Stimulated activated CD8-positive, alpha-beta memory T cell treated with anti-CD3 and anti-CD28 coated beads, Interleukin-12 subunit alpha, Interleukin-12 subunit beta, amount 100 ng/mL, for 24 hours (primary cell): ENCODE results near the gene TNRC6C.
"Not testable (repeated sequence)": the region's sequence is repeated elsewhere in the genome, so short reads cannot be mapped to it uniquely, and the experiment has no call there.

Experiments used
- DNase-seq: peaks from one replicate; pipeline ENCODE4 v3.0.0-alpha.2; 2020; ENCODE audit errors: extremely low read depth

TNRC6C gene

GRCh38 chr17:78082355-78082872, 123.9 kb downstream of the TNRC6C start:
- not testable (repeated sequence) for DNase-seq

DNA sequence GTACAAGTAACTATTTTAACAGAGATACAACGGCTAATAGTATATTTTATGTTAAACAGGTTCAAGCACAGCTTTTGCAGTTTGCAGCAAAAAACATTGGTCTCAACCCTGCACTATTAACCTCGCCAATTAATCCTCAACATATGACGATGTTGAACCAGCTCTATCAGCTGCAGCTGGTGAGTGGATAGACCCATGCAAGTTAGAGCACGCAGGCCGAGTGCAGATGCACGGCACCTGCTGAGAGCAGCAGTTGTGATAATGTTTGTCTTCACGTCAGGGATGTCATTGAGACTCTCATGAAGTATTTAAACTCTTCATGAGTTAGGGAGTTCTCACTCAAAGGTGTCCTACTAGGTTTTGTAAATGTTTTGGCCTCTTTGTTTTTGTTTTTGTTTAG, 124.5 kb downstream of the TNRC6C start:
- DNase-seq, result no peak

DNA sequence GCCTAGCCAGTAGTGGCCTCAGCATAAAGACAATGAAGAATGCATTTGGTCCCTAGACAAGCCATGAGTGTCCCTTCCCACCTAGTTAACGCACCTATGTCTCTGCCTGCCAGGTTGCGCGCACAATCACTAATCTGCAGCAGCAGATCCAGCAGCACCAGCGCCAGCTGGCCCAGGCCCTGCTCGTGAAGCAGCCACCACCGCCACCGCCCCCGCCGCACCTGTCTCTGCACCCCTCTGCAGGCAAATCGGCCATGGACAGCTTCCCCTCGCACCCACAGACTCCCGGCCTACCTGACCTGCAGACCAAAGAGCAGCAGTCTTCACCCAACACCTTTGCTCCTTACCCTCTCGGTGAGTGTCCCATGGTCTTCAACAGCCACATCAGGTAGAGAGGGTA, 128.2 kb downstream of the TNRC6C start:
- no peak for DNase-seq

DNA sequence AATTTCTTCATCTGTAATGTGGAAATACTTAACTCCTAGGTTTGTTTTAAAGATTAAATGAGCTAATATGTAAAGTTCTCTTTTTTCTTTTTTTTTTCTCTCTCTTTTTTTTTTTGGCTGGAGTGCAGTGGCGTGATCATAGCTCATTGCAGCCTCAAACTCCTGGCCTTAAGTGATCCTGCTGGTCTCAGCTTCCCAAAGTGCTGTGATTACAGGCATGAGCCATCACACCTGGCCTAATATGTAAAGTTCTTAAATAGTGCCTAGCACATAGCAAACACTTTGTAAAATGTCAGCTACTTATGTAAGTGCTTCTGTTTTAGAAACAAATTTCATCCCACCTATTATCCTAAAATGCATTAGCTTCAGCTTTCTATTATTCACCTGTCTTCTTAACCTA, 130.0 kb downstream of the TNRC6C start:
- DNase-seq, result no peak

- no peak for DNase-seq
Observed at GRCh38 chr17:78089576-78090281, 131.2 kb downstream of the TNRC6C start.

GRCh38 chr17:78092794-78093324, 134.4 kb downstream of the TNRC6C start:
- no peak for DNase-seq

DNA sequence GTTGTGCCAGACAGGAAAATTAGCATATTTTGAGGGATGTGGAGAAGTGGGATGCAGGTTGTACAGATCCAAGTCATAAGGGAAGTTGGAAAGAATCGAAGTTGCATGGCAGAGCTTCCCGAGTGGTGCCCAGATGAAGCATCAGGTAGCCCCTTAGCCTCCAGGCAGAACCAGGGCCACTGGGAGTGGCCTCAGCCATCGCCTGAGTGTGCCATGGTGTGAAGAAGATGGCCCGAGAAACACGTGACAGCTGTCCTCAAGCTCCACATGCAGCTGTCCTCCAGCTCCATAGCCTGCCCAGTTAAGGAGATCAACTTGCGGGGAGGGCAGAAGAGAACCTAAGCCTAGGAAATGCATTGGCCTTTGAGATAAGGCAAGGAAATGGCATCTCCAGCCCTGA, 136.5 kb downstream of the TNRC6C start:
- DNase-seq, result no peak

GRCh38 chr17:78096093-78096492, 137.6 kb downstream of the TNRC6C start:
- no peak for DNase-seq

DNA sequence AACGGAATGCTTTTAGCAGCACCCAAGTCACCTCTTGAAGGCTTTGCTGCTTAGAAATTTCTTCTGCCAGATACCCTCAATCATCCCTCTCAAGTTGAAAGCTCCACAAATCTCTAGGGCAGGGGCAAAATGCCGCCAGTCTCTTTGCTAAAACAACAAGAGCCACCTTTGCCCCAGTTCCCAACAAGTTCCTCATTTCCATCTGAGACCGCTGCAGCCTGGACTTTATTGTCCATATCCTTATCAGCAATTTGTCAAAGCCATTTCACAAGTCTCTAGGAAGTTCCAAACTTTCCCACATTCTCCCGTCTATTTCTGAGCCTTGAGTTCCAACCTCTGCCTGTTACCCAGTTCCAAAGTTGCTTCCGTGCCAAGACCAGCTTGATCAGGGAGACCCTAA, 142.6 kb downstream of the TNRC6C start:
- no peak for DNase-seq

GRCh38 chr17:78101542-78101941, 143.0 kb downstream of the TNRC6C start:
- no peak for DNase-seq

- DNase-seq, result no peak
Observed at GRCh38 chr17:78103311-78103710, 144.8 kb downstream of the TNRC6C start.

DNA sequence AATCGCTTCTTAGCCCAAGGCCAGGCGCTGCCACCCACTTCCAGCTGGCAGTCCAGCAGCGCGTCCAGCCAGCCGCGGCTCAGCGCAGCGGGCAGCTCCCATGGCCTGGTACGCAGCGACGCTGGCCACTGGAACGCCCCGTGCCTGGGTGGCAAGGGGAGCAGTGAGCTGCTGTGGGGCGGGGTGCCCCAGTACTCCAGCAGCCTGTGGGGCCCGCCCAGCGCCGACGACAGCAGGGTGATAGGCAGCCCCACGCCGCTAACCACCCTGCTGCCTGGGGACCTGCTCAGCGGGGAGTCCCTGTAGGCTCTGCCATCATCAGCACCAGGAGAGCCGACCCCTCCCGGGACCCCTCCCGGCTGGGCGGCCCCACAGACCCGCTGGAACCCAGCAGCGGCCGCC, 146.0 kb downstream of the TNRC6C start:
- DNase-seq, result no peak

- no peak for DNase-seq
Observed at GRCh38 chr17:78105101-78105500, 146.6 kb downstream of the TNRC6C start.

GRCh38 chr17:78105551-78105950, 147.0 kb downstream of the TNRC6C start:
- DNase-seq, result no peak

DNA sequence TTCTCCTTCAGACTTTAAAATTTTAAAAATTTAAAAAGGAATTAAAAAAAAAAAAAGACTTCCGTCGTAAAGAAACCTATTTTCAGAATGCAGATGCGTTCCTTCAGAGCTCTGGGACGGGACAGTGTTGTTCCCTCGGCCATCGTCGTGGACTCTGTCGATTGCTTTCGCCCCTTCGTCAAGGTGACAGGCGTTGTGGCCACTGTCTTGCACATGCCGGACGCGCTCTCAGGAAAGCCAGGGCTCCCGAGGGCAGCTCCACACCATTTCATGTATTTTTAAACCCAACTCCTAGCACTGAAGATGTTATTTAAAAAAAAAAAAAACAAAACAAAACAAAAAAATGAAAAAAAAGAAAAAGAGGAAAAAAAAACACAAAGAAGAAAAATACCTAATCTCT, 147.7 kb downstream of the TNRC6C start:
- no peak for DNase-seq

GRCh38 chr17:78107457-78107856, 149.0 kb downstream of the TNRC6C start:
- no peak for DNase-seq

DNA sequence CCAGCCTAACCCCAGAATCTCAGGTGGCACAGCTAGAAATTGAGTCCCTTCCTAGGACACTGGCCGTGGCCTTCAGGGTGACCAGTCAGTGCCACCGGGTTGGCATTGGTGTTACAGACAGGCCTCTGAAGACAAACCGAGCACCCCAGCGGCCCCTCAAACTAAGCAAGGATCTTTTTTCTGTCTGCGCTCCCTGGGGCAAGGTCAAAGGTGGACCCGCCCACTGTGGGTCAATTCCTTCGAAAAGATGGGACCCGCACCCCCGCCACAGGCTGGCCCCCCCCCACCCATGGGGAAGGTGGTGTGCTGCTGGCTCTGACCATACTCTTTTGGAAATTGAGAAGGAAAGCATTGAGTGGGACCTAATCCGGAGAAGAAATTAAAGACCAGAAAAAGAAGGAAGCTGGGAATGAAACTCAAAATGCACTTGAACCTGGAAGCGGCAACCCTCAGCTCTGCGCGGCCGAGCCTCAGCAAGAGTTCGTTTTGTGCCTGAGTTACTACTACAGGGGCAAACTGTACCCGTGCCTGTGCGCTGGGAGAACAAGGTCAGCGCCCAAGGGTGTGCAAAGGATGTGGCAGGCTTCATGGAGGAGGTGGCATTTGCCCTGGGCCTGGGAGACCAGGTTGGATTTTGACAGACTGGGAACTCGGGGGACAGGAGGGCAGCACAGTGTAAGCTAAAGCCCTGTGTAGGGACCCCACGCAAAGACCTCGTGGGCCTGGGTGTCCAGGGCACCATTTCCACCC, 149.6 kb downstream of the TNRC6C start:
- DNase-seq, result no peak

DNA sequence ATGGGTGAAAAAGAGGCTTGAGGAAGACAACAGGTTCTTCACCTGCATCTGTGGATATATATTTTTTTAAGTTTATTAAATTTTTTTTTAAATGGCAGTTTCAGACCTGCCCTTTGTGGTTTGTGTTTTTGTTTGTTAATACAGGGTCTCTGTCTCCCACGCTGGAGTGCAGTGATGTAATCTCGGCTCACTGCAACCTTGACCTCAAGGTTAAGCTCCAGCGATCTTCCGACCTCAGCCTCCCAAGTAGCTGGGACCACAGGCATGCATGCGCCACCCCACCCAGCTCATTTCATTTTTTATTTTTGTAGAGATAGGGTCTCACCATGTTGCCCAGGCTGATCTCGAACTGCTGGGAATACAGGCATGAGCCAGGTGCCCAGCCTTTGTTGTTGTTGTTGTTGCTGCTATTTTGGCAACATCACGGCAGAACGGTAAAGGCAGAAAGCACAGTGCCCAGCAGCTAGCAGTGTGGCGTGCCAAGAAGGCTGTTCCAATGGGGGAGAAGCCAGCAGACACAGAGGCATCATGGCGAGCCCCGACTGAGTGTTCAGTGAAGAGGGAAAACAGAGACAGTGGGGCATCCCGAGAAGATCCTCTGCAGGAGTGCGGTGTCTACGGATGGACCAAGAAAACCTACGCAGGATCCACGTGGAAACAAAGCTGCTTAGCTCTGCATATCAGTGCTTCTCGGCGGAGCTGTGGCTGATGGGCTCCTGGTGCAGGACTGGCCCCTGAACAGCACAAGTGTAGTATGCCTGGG, 150.4 kb downstream of the TNRC6C start:
- no peak for DNase-seq

- no peak for DNase-seq
Observed at GRCh38 chr17:78109489-78109761, 150.9 kb downstream of the TNRC6C start.

DNA sequence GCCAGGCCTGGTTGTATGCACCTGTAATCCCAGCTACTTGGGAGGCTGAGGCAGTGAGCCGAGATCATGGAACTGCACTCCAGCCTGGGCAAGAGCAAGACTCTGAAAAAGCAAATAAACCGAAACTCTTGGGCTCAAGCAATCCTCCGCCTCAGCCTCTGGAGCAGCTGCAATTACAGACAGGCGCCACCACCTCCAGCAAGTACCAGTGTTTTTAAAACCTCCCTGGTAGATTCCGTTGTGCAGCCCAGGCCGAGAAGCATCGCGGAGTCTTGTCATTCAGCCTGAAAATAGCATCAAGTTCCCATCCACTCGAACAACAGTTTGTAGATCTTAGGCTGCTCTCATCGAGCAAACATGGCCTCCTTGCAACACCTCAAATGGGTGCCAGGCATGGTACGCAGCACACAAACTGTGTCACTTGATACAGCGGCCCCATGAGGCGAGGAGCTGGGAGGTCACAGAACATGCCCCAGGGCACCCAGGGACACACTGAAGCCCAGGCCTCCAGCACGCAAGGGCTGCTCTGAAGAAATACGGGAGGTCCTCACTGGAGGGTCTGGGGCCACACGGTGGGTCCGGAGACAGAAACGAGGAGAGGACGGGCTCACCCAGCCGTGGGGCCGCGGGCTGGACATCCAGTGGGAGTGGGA, 152.0 kb downstream of the TNRC6C start:
- no peak for DNase-seq

DNA sequence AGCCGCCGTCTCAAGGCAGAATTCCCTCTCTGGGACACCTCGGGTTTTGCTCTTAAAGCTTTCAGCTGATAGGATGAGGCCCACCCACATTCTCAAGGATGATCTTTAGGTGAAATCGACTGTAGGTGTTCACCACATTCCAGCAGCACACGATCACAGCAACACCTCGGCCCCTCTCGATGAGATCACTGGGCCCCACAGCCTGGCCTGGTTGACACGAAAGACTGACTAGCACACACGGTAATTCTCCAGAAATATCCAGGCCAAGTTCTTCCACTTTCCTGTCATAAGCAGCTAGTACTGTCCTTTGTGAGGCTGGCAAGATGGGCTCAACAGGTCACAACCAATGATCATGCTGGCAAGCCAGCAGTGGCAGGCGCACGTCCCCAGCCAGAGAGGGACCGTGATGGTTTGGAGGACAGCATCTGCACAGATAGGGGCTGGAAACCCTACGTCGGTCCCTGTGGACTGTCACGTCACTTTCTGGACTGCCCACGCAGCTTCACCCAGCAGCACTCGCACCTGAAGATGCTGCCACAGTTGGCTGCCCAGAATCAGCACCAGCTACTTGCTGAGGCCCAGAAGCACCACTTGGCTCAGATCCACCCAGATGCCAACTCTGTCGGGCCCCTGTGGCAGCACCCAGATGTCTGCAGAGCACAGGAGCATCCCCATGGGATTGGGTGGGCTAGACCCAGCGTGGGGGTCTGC, 152.7 kb downstream of the TNRC6C start:
- no peak for DNase-seq
